Measurements from ENCODE around the gene UNC5C.

Gene UNC5C

DNA sequence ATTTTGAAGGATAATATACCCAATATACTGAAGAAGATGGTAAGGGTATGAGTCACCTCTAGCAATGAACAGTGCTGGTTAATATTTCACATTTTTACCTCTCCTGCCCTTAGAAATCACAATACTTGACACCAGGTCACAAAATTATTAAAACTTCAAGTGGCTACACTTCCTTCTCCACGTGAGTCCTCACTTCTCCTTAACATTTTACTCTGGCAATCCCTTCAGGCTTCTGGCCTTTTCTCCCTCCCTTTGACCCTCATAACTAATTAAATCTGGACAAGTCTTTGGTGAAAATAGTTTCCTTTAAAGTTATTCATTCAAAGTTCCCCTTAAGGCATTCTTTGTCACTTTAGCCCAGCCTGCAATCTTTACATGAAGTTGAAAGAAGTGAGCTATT, 190.4 kb downstream of the UNC5C start:
- Mint-ChIP-seq H3K27ac (no peak overlapping the region), H3K4me1 (ENCODE audit: low read depth) (no peaks in the 10 kb centered on the region), H3K4me3 (no peak overlapping the region)

DNA sequence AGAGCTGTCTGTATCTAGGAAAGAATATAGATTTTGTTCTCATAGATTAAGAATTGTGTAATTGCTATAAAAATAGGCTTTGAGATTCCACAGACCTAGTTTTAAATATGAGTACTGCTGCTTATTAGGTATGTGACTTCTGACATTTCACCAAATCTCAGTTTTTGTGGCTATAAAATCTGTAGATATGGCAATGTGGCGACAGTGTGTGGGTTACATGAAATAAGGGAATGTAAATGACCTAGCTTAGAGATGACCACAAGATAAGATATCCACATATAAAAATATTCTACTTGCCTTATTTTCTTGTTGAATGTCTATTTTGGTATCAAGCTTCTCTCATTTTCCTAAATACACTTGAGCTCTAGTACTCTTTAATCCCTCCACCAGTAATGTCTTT, 193.8 kb downstream of the UNC5C start:
- H3K4me1 Mint-ChIP-seq (ENCODE audit: low read depth) = no peaks in the 10 kb centered on the region
- H3K27ac Mint-ChIP-seq = no peak overlapping the region
- no peaks in the 10 kb centered on the region for H3K9me3 Mint-ChIP-seq (ENCODE audit: low read depth)
- H3K36me3 Mint-ChIP-seq = no peaks in the 10 kb centered on the region
- H3K27me3 Mint-ChIP-seq = no peaks in the 10 kb centered on the region
- no peak overlapping the region for H3K4me3 Mint-ChIP-seq

More for the DNA sequence above, 190.4 kb downstream of the UNC5C start:
- H3K27me3 Mint-ChIP-seq = no peaks in the 10 kb centered on the region
- H3K36me3 Mint-ChIP-seq = no peaks in the 10 kb centered on the region
- no peaks in the 10 kb centered on the region for H3K9me3 Mint-ChIP-seq (ENCODE audit: low read depth)

DNA sequence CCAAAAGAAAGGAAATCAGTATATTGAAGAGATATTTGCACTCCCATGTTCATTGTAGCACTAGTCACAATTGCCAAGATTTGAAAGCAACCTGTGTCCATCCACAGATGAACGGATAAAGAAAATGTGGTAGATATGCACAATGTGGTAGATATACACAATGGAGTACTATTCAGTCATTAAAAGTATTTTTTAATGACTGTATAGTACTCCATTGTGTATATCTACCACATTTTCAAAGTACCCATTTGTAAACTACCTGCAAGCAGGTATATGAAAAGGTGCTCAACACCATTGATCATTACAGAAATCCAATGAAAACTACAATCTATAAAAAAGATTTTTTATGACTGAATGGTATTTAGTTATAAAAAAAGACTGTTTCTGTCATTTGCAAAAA, 200.4 kb downstream of the UNC5C start:
- H3K27ac Mint-ChIP-seq = no peak overlapping the region
- no peaks in the 10 kb centered on the region for H3K4me1 Mint-ChIP-seq (ENCODE audit: low read depth)
- no peaks in the 10 kb centered on the region for H3K27me3 Mint-ChIP-seq

DNA sequence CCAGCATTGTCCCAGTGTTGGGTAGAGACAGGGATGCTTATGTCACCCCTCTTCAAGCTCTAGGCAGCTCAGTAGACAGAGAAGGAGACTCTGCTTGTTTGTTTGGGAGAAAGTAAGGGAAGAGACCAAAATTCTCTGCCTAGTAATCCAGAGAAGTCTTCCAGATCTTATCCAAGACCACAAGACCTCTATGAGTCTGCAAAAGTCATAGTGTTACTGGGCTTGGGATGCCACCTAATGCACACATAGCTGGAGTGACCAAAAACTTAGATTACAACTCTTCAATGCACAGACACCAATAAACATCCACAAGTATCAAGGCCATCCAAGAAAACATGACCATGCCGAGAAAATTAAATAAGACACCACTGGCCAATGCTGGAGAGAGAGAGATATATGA, 205.5 kb downstream of the UNC5C start:
- Mint-ChIP-seq H3K36me3 (no peaks in the 10 kb centered on the region), H3K27me3 (no peaks in the 10 kb centered on the region), H3K4me3 (no peak overlapping the region), H3K9me3 (ENCODE audit: low read depth) (peaks cover 27% of the 10 kb centered on the region), H3K27ac (no peak overlapping the region), H3K4me1 (ENCODE audit: low read depth) (no peaks in the 10 kb centered on the region)

More for the DNA sequence above, 200.4 kb downstream of the UNC5C start:
- peaks cover 25% of the 10 kb centered on the region for H3K9me3 Mint-ChIP-seq (ENCODE audit: low read depth)
- H3K36me3 Mint-ChIP-seq = no peaks in the 10 kb centered on the region
- no peak overlapping the region for H3K4me3 Mint-ChIP-seq

DNA sequence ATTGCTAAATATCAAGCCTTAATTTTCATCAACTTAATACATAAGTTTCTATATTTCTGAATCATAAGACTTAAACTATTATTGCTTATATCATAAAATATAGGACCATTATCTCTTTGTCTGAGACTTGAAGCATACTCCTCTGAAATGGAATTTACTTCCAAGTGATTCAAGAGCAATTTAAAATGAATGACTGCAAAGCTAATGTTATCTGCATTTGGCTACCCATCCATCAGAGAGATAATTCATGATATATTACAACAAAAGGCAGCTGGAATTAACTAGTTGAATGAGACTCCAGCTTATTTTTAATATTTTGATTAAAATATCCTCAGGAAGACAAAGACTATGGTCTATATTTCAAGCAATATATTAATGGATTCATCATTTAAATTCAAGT, 208.6 kb downstream of the UNC5C start:
- Mint-ChIP-seq H3K4me3 (no peak overlapping the region), H3K27ac (no peak overlapping the region), H3K9me3 (ENCODE audit: low read depth) (peaks cover 17% of the 10 kb centered on the region), H3K36me3 (no peaks in the 10 kb centered on the region), H3K4me1 (ENCODE audit: low read depth) (no peaks in the 10 kb centered on the region), H3K27me3 (no peaks in the 10 kb centered on the region)

DNA sequence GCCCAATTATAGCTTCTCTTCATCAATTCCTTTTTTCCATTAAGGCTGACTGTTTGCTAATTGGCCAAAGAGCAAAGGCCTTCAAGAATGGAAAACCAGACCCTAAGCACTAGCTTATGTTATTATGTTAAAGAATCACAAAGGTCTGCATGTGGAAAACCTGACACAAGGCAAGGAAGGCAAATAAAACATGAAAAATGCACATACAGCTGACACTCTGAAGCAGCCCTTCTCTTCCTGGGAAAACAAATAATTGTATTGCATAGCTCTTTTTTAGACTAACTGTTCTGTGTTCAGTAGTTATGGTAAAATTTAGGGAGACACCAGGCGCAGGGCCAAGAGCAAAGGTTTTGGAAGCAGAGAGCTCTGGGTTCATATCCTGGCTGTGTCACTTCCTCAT, 223.1 kb downstream of the UNC5C start:
- H3K9me3 Mint-ChIP-seq (ENCODE audit: low read depth) = no peaks in the 10 kb centered on the region
- no peaks in the 10 kb centered on the region for H3K36me3 Mint-ChIP-seq
- no peaks in the 10 kb centered on the region for H3K27me3 Mint-ChIP-seq
- H3K4me1 Mint-ChIP-seq (ENCODE audit: low read depth) = no peaks in the 10 kb centered on the region
- H3K27ac Mint-ChIP-seq = no peak overlapping the region
- no peak overlapping the region for H3K4me3 Mint-ChIP-seq

DNA sequence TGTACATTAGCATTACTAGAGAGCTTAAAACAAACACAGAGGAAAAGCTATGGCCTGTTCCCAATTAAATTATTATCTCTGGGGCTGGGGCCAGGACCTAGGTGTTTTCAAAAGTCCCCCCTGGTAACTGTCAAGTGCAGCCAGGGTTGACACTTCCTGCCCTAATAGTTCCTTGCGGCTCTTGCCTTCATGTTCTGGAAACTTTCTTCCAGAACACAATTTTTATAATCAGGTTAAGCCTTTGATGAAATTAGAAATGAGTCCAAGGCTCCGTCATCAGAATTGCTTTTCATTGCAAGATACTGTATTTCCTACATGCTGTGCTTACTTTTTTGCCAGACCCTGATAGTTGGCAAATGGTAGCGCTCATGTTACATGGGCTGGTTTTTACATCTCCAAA, 229.6 kb downstream of the UNC5C start:
- Mint-ChIP-seq H3K4me3 (no peak overlapping the region), H3K9me3 (ENCODE audit: low read depth) (no peaks in the 10 kb centered on the region), H3K27me3 (peaks cover 2% of the 10 kb centered on the region), H3K36me3 (no peaks in the 10 kb centered on the region), H3K27ac (no peak overlapping the region), H3K4me1 (ENCODE audit: low read depth) (no peaks in the 10 kb centered on the region)

DNA sequence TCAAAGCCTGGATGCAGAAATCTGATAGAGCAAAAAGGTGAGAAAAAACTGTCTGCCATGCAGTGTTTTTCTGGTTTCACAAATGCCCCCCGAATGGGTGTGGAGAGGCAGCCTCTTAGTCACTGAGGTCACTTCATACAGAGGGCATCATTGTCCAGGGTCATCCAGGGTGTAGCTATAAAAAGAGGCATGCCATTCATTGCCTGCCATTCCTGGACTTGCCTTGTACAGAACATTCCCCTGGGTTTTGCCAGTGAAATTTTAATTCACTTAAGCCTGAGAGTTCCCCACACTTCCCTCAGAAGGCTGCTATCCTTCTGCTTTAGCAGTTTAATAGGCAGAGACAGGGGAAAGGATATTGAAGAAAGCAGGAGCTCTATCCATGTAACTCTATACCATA, 230.3 kb downstream of the UNC5C start:
- no peak overlapping the region for H3K27ac Mint-ChIP-seq
- no peaks in the 10 kb centered on the region for H3K9me3 Mint-ChIP-seq (ENCODE audit: low read depth)
- no peaks in the 10 kb centered on the region for H3K36me3 Mint-ChIP-seq
- peaks cover 2% of the 10 kb centered on the region for H3K27me3 Mint-ChIP-seq
- no peaks in the 10 kb centered on the region for H3K4me1 Mint-ChIP-seq (ENCODE audit: low read depth)
- H3K4me3 Mint-ChIP-seq = no peak overlapping the region

DNA sequence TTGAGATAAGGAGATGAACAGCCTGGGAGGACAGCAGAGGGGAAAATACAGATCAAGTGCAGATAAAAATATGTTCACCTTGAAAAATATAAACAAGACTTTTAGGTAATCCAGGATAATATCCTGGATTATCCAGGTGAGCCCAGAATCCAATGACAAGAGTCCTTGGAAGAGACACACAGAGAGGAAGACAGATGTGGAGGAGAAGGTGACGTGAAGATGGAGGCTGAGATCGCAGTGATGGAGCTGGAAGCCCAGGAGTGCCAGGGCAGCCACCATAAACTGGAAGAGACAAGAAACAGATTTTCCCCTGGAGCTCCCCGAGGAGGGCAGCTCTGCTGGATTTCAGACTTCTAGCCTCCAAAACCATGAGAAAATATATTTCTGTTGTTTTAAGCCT, 230.7 kb downstream of the UNC5C start:
- H3K9me3 Mint-ChIP-seq (ENCODE audit: low read depth) = no peaks in the 10 kb centered on the region
- H3K36me3 Mint-ChIP-seq = no peaks in the 10 kb centered on the region
- no peaks in the 10 kb centered on the region for H3K4me1 Mint-ChIP-seq (ENCODE audit: low read depth)
- H3K4me3 Mint-ChIP-seq = no peak overlapping the region
- peaks cover 2% of the 10 kb centered on the region for H3K27me3 Mint-ChIP-seq
- no peak overlapping the region for H3K27ac Mint-ChIP-seq

DNA sequence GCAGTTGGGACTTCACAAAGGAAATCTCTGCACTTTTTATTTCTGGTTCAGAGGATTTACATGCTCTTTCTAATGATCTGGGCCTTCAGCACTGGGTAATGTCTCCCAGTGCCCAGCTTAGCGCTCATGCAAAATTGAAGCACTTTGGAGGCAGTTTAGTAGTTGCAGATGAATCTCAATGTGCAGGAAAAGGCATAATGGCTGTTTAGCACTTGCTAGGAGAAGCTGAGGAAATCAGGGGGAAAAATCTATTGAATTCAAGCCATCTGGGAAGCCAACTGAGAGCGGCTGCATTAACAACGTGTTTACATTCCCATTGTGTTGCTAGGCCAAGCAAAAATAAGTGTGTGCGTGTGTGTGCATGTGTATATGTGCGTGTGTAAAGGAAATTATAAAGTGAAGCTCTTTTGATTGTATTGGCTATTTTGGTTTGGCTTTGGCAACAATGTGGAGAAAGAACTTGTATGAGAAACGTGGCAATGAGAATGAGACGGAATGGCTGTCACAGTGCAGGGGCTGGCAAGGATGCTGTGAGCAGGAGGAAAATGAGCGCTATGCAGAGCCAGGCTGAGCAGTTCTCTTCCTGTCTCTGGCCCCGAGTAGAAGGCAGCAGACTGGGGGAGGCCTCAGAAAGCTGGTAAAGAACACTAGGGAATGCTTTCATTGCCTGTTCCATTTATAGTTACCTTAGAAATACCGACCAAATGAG, 231.5 kb downstream of the UNC5C start:
- Mint-ChIP-seq H3K36me3 (no peaks in the 10 kb centered on the region), H3K27me3 (peaks cover 2% of the 10 kb centered on the region), H3K4me3 (no peak overlapping the region), H3K9me3 (ENCODE audit: low read depth) (no peaks in the 10 kb centered on the region), H3K27ac (no peak overlapping the region), H3K4me1 (ENCODE audit: low read depth) (no peaks in the 10 kb centered on the region)

DNA sequence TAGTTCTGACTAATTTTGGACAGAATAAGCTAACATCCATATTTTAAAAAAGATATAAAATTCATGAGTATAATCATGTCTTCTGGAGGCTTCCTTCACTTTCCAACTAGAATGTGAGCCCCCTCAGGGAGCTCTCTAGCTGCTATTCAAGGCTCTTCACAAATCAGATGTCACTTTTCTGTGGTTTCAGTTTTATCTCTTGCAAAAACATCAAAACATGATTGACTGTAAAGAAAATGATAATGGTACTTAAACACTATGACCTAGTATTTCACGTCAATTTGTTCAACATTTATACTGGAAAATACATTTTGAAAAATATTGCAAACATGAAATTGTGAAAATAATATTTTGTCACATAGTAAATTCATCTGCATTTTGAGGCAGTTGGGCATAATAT, 234.2 kb downstream of the UNC5C start:
- Mint-ChIP-seq H3K27me3 (peaks cover 2% of the 10 kb centered on the region), H3K4me1 (ENCODE audit: low read depth) (no peaks in the 10 kb centered on the region), H3K36me3 (no peaks in the 10 kb centered on the region), H3K4me3 (no peak overlapping the region), H3K9me3 (ENCODE audit: low read depth) (no peaks in the 10 kb centered on the region), H3K27ac (no peak overlapping the region)

DNA sequence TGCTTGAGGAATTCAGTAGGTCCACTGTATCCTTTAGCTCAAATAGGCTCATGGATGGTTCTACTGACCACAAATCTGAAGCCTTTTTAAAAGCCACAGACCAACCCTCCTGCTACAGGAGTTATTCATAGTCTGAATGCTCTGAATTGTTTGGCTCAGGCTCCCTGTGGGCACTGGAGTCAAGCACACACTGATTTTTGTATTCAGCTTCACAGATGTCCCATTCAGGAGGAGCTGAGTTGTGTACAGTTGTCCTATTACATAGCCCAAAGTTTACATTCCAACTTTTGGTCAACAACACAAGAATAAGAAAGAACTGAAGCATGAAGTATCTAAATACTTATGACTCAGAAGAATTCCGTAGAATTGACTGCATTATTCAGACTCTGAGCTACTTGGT, 243.9 kb downstream of the UNC5C start:
- Mint-ChIP-seq H3K27me3 (no peaks in the 10 kb centered on the region), H3K9me3 (ENCODE audit: low read depth) (no peaks in the 10 kb centered on the region), H3K36me3 (peaks cover under 1% of the 10 kb centered on the region), H3K4me3 (no peak overlapping the region), H3K27ac (no peak overlapping the region), H3K4me1 (ENCODE audit: low read depth) (no peaks in the 10 kb centered on the region)

DNA sequence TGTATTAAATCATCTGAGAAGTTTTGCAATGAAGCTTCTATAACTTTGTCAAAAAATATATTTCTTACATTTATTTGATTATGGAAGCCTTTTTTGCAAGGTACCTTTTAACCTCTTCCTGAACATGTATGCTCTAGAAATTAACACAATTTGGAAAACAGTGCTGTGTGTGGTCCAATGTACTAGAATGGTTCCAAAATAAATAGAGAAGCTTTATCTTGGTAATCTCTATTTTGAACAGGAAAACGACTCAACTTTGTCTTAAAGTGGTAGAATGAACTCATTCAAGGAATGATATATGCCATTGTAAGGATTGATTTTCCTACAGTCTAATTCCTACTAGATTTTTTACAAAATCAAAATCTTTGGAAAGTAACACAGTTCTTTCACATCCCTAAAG, 248.5 kb downstream of the UNC5C start:
- H3K9me3 Mint-ChIP-seq (ENCODE audit: low read depth) = peaks cover 11% of the 10 kb centered on the region
- H3K36me3 Mint-ChIP-seq = peaks cover 6% of the 10 kb centered on the region
- no peaks in the 10 kb centered on the region for H3K4me1 Mint-ChIP-seq (ENCODE audit: low read depth)
- H3K27ac Mint-ChIP-seq = no peak overlapping the region
- H3K4me3 Mint-ChIP-seq = no peak overlapping the region
- no peaks in the 10 kb centered on the region for H3K27me3 Mint-ChIP-seq

DNA sequence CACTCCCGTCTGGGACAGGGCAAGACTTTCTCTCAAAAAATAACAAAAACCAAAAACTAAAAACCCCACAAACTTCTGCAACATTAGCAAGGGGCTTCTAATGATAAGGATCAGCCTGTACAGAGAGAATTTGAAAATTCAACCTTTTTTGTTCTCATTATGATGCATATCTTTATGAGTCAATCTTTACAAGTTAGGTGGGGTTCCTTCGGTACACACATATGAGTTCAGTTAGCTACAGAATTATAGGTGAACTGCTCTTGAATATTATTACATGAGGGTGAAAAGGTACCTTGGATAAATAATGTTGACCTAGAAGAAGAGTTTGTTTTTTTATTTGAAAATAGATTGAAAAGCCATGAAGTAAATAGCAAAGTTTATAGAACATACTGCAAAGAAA, 252.7 kb downstream of the UNC5C start:
- H3K27ac Mint-ChIP-seq = no peak overlapping the region
- H3K9me3 Mint-ChIP-seq (ENCODE audit: low read depth) = peaks cover 11% of the 10 kb centered on the region
- peaks cover 30% of the 10 kb centered on the region for H3K4me1 Mint-ChIP-seq (ENCODE audit: low read depth)
- peaks cover 6% of the 10 kb centered on the region for H3K36me3 Mint-ChIP-seq
- H3K4me3 Mint-ChIP-seq = no peak overlapping the region
- no peaks in the 10 kb centered on the region for H3K27me3 Mint-ChIP-seq

DNA sequence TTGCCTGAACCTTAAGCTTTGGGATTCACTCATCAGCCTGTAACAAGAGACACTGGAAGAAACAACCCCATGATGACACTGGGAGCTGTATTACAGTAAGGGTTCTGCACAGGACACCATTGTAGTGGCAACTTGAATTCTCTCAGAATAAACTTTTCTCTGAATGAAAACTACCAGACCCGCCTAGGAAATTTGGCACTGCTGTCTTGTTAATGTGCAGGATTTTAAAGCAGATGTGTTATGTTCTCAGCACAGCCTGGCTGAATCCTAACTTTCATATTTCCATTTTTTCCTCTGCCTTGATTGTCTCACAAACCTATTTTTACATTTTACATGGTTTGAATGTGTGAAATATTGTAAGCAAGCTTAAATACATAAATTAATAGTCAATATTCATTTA, 253.6 kb downstream of the UNC5C start:
- Mint-ChIP-seq H3K36me3 (peaks cover 6% of the 10 kb centered on the region), H3K4me1 (ENCODE audit: low read depth) (peaks cover 38% of the 10 kb centered on the region), H3K9me3 (ENCODE audit: low read depth) (peaks cover 11% of the 10 kb centered on the region), H3K27me3 (no peaks in the 10 kb centered on the region), H3K4me3 (no peak overlapping the region), H3K27ac (no peak overlapping the region)

DNA sequence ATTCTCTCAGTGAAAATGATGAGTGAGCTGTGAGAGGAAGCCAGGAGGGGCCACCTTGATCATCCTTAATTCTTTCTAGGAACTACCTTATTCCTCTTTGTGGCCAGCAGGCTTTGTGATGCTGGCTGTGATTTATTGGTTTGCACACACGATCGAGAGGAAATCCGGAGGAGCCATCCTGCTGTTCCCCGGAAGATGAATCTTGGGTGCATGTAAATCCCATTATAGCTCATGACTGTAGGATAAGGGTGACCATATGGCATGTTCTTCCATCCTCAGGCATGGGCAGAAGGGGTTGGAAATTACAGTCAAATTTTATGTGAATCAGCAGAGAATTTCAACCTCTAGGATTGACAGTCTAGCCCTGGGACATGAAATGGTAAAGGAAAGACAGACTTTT, 254.5 kb downstream of the UNC5C start:
- Mint-ChIP-seq H3K4me3 (no peak overlapping the region), H3K9me3 (ENCODE audit: low read depth) (peaks cover 5% of the 10 kb centered on the region), H3K27ac (no peak overlapping the region), H3K27me3 (no peaks in the 10 kb centered on the region), H3K36me3 (peaks cover under 1% of the 10 kb centered on the region), H3K4me1 (ENCODE audit: low read depth) (peaks cover 42% of the 10 kb centered on the region)

Data from activated naive CD8-positive, alpha-beta T cell (primary cell).